GM18868 (cell line): ENCODE measurements around the gene PCNX2.

Source experiments
- ATAC-seq: cut with Tn5 transposase; IDR thresholded peaks from one replicate; pipeline ENCODE4 v1.9.1; 2021; ENCODE audit warnings: mild to moderate bottlenecking, moderate library complexity; ENCODE audit not compliant: unreplicated experiment

Gene PCNX2, protein sequence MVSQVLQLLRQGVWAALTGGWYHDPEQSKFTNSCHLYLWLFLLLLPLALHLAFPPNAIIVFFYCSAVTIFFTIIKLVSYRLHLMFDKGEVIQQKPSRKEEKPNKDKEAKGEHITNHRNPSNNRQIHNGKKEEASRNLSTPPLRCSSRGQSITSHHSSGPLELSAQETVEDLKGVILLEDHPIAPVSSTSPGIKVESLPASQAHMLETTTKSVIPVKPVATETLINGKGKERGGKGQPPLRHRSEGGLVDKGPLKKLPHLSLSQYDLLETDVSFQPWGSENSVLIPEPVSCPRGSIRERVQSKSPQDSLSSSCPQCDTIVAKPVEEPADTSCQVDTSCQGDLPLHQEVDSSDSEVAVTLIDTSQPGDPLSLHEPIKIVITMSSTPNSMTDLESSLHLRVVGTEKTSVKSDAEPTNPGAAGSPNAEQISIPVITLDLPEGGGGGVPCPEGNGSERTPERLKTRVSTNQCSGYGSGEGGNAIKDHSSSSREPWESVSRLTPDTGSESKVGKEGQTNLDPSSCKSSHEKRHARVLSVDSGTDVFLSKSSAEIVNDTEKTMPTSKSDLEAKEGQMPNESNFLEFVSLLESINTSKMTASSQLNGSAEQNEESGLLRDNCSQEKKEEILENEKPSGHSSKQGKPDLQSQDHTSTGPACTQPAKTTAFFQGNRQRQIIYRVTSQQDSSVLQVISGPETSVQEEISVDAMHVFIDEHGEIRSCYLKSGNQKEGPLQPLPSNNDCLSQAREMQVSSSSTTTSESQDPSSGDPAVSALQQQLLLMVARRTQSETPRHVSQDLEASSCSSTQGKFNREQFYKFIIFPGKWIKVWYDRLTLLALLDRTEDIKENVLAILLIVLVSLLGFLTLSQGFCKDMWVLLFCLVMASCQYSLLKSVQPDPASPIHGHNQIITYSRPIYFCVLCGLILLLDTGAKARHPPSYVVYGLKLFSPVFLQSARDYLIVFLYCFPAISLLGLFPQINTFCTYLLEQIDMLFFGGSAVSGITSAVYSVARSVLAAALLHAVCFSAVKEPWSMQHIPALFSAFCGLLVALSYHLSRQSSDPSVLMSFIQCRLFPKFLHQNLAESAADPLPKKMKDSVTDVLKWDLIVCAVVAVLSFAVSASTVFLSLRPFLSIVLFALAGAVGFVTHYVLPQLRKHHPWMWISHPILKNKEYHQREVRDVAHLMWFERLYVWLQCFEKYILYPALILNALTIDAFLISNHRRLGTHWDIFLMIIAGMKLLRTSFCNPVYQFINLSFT (N-terminal part only)

GRCh38 chr1:233295237-233295974 lies at the start of gene PCNX2:
Gene PCNX2, minus strand, starts transcription at chr1:233295725. Its CDS starts 247 bp downstream, at chr1:233295478.
- ATAC-seq: peak; percentile 94

DNA sequence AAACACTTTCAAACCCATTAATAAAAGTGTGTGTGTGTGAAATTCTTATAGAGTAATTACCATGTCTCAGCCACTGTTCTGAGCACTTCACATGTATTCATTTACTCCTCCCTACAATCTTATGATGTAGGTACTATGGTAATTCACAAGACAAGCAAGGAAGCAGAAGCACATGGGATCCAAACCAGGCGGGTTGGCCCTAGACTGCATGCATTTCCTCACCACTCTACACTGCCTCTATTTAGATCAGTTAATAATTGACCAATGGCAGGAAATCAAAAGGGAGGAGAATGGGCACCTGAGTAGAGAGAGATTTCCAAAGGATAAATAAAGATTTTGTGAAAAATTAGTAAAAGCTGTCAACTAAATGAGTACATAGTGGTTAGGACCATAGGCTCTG lies 47.7 kb upstream of the PCNX2 start:
- ATAC-seq: no peak

DNA sequence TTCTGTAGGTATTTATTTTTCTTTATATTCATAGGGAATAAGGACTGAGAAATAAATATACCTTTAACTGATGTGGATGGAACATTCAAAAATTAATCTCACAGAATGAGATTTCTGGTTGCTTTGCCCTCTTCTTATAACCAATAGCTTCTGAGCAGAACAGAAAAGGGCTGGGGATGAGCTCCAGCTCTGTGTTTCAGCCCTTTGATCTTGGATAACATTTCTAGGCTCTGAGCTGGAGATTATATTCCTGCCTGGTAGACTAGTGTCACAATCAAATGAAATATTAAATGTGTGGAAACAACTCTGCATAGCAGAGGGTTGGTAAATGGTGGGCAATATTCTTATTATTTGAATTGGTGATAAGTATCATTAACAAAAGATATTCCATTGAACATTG lies 46.6 kb upstream of the PCNX2 start:
- no peak for ATAC-seq

DNA sequence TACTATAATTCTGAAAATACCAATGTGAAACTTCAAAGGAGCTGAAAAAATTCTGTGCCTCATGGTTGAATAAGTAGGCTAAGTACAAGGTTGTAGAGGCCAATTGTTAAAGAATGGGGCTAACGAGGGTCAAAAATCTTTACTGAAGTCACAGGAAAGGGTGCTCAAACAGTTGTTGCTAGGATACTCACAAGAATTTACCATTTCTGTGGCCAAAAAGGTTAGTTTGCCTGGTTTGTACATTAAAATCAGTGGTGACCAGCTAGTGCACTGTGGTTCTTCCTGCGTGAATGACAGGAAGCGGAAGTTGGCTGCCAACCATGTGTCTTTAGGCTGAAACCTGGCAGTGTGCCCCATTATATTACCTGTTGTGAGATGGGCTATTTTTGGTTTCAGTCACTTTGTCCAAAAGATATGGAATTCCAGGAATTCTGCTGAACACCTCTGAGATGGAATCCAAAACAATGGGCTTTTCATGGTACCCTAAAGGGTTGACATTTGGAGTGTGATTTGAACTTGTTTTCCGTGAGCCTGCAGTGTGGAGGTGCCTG lies 45.5 kb upstream of the PCNX2 start:
- no peak for ATAC-seq

GRCh38 chr1:233340031-233340555 lies 44.6 kb upstream of the PCNX2 start:
- no peak for ATAC-seq

GRCh38 chr1:233338102-233338501 lies 42.6 kb upstream of the PCNX2 start:
- ATAC-seq: no peak

GRCh38 chr1:233337505-233337904 lies 42.0 kb upstream of the PCNX2 start:
- ATAC-seq: no peak

GRCh38 chr1:233336554-233337456 lies 41.3 kb upstream of the PCNX2 start:
- no peak for ATAC-seq

DNA sequence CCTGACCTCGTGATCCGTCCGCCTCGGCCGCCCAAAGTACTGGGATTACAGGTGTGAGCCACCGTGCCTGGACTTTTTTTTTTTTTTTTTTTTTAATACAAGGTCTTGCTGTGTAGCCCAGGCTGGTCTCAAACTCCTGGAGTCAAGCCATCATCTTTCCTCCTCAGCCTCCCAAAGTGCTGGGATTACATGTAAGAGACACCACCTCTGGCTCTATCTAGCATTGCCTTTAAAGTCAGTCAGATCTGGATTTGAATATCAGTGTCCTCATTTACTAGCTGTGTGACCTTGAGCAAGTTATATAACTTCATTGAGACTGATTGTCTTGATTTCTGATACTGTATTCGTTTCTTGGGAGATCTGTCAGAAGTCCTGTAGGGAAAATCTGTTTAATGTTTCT lies 38.6 kb upstream of the PCNX2 start:
- no peak for ATAC-seq

- no peak for ATAC-seq
Measured at GRCh38 chr1:233333086-233333485, 37.6 kb upstream of the PCNX2 start.

GRCh38 chr1:233331676-233332519 lies 36.4 kb upstream of the PCNX2 start:
- ATAC-seq: no peak

DNA sequence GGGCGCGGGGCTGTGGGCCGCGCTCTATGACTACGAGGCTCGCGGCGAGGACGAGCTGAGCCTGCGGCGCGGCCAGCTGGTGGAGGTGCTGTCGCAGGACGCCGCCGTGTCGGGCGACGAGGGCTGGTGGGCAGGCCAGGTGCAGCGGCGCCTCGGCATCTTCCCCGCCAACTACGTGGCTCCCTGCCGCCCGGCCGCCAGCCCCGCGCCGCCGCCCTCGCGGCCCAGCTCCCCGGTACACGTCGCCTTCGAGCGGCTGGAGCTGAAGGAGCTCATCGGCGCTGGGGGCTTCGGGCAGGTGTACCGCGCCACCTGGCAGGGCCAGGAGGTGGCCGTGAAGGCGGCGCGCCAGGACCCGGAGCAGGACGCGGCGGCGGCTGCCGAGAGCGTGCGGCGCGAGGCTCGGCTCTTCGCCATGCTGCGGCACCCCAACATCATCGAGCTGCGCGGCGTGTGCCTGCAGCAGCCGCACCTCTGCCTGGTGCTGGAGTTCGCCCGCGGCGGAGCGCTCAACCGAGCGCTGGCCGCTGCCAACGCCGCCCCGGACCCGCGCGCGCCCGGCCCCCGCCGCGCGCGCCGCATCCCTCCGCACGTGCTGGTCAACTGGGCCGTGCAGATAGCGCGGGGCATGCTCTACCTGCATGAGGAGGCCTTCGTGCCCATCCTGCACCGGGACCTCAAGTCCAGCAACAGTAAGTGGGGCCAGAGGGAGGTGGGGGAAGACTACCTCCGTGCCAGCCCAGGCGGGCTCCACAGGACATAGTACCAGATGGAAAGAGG lies 32.8 kb upstream of the PCNX2 start:
- ATAC-seq: peak; percentile 12

GRCh38 chr1:233327651-233328141 lies 32.2 kb upstream of the PCNX2 start, which contains the start of gene MAP3K21:
Gene MAP3K21, plus strand, starts transcription at chr1:233327724. Its CDS starts 305 bp downstream, at chr1:233328029.
- peak; percentile 44 for ATAC-seq

- peak; percentile 96 for ATAC-seq
Measured at GRCh38 chr1:233326811-233327650, 31.5 kb upstream of the PCNX2 start.

DNA sequence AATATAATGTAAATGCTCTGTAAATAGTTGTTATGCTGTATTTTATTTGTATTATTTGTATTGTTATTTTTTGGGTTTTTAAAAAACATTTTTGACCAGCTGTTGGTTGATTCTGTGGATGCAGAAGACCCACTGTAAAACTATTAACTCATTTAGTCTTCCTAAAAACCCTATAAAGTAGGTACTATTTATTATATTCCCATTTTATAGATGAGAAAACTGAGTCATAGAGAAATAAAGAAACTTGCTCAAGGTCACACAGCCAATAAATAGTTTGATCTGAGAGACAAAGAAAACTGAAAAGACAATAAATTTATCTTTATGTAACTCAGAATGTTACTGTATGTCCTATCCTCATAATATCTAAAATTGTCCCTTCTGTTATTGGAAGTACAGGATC lies 30.8 kb upstream of the PCNX2 start:
- no peak for ATAC-seq

DNA sequence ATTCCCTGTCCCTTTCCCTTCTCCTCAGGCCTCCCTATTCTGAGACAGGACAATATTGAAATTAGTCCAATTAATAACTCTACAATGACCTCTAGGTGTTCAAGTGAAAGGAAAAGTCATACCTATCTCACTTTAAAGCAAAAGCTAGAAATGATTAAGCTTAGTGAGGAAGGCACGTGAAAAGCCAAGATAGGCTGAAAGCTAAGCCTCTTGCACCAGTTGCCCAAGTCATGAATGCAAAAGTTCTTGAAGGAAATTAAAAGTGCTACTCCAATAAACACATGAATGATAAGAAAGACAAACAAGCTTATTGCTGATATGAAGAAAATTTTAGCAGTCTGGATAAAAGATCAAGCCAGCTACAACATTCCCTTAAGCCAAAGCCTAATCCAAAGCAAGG lies 28.2 kb upstream of the PCNX2 start:
- ATAC-seq: no peak
